ENCODE measurements around the gene TTBK2.
"Not testable (repeated sequence)": the region's sequence is repeated elsewhere in the genome, so short reads cannot be mapped to it uniquely, and the experiment has no call there.

The TTBK2 gene

DNA sequence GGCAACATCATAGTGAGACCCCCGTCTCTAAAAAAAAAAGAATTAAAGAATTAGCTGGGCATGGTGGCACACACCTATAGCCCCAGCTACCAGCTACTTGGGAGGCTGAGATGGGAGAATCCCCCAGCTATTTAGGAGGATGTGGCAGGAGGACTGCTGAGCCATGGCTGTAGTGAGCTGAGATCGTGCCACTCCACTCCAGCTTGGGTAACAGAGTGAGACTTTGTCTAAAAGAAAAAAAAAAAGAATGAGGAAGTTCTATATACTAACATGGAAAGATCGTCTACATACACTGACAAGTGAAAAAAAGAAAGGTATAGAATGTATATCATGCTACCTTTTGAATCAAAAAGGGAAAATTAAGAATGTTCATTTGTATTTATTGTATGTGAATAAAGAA, 99.8 kb downstream of the TTBK2 start:
- DNase-seq, result no peak

DNA sequence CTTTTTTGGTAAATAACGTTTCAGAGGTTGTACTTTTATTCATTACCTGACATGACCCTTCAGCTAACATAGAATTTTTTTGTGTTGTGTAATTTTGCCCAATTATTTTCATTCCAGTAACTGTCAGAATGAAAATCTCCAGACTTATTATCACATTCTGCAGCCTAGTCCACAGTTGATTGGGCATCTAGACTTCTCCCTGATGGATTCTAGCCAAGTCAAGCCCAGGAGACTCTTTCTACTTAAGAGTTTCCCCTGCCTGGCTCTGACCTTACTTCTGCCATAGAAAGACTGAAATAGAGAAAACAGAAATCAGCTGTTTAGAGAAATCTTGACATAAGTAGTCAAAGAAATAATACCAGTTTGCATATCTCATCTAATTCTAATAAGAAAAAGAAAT, 100.8 kb downstream of the TTBK2 start:
- no peak for DNase-seq

DNA sequence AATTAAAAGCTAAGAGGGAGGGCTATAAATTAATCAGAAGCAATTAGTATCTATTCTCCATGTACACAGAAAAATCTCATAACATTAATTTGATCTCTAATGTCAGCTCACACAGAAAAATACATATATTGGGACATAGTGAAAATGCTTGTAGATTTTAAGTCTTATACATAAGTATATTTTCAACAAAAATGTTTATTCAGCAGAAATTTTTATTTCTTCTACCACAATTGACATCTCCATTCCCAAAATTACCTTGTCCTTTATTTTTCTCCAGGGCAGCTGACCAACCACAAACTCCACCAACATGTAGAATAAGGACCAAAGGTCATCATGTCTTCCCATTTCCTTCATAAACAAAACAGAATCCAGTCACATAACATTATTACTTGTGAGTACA, 109.1 kb downstream of the TTBK2 start:
- no peak for DNase-seq

DNA sequence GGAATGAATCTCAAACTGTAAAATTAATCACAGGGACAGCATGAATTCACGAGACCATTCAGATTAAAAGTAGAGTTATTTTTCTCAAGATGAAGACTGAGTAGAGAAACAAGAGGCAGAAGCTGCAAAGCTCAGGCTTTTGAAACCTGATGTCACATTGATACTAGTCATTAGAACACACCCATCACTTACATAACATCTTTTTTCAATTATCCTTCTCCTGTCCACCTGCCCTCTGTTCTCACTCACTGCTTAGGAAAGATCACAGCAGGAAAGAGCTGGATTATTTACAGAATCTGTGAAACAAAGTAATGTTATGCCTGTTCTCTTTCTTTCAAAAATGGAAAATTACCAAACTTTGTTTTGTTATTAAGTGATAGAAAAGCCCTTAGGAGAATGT, 111.7 kb downstream of the TTBK2 start:
- no peak for DNase-seq

DNA sequence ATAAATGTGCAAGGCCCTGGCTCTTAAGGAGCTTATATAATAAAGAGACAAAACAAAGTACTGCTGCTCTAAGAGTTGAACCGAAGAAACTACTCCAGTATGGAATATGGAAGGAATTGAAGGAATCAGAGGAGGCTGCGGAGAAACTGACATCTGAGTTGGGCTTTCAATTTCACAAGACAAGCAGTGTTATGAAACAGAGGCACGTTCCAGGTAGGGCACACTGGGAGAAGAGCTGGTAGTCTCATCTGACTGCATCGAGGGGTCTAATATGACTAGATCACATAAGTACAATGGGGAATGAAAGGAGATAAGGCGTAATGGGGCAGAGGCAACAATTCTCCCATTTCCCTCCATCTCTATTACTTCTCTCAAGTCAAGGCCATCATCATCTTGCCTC, 115.3 kb downstream of the TTBK2 start:
- DNase-seq, result no peak

DNA sequence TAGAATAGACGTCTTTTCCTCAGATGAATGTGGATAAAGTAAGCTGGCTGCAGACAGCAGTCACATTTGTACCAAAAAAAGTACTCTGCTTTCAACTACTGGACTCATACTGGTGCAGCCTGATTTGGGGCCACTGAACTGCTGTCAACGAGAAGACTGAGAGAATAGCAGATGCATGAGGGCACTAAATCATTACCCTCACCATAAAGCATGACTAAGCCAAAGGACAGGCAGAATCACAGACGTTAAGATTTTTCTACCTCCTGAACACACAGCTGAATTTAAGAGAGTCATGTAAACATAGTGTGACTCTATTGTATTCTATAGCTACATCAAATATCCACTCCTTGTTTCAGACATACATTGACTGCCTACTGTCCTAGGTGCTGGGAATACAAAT, 115.8 kb downstream of the TTBK2 start:
- DNase-seq, result no peak

DNA sequence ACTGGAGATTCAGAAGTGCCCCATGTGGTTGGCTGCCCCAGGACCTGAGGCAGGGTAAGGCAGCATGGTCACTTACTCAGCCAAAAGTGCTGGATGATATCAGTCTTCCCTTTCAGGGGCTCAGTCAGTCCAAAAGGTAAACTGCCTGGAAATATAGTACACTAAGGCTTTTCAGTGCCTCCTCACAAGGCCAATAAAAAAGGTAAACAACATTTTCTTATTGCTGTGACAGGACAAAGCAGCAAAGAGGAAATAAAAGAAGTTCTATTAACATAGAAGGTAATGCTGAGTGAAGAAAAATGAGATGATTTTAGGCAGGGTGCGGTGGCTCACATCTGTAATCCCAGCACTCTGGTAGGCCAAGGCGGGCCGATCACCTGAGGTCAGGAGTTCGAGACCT, 117.1 kb downstream of the TTBK2 start:
- no peak for DNase-seq

DNA sequence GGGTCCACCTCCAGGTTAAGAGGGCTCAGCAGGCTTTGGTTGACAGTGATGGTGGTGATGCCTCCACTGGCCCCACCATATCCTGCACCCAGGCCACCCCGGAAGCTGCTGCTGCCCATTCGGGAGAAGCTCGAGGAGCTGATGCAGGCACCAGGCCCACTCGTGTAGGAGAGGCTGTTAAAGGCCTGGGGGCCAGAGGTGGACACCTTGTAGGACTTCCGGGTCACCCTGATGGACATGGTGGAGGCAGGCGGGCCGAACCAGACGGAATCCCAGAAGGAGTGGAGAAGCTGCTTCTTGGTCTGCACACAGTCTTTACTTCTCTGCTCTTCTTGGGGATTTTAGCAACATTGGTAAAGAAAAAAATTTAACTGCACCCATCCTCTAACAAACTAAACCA, 118.4 kb downstream of the TTBK2 start:
- DNase-seq, result no peak

DNA sequence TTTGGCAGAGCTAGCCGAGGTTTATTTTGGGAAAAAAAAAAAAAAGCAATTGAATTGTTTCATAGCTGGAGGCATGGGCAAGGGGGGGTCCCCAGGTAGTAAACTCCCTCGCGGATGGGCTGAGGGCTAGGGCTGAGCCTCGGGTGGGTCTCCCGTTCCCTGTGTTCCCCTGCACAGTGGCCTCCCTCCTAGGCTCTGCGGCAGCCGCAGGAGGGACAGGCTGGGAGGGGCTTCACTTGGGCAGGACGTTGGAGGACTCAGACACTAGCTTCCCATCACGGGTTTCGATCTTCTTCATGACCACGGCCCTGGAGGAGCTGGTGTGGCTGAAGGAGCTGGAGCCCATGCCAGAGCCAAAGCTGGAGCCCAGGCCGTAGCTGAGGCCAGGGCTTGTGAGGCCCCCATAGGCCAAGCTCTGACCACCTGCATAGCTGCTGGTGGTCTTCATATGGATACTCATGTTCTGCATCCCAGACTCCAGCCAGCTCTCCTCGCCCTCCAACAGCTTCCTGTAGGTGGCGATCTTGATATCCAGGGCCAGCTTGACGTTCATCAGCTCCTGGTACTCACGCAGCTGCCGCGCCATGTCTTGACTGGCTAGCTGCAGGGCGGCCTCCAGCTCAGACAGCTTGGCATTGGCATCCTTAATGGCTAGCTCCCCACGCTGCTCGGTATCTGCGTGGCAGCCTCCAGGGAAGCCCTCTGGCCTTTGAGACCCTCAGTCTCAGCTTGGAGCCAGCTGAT, 119.7 kb downstream of the TTBK2 start:
- peak; percentile 15 for DNase-seq

DNA sequence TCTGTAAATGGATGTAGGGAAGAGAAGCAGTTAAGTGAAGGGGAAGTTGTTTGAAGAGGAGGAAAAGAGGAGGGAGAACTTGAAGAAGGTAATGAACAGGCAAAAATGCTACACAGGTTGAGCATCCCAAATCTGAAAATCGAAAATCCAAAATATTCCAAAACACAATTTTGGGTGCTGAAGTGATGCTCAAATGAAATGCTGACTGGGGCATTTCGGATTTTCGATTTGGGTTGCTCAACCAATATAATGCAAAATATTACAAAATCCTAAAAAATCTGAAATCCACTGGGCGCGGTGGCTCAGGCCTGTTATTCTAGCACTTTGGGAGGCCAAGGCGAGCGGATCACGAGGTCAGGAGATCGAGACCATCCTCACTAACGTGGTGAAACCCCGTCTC, 121.8 kb downstream of the TTBK2 start:
- no peak for DNase-seq

DNA sequence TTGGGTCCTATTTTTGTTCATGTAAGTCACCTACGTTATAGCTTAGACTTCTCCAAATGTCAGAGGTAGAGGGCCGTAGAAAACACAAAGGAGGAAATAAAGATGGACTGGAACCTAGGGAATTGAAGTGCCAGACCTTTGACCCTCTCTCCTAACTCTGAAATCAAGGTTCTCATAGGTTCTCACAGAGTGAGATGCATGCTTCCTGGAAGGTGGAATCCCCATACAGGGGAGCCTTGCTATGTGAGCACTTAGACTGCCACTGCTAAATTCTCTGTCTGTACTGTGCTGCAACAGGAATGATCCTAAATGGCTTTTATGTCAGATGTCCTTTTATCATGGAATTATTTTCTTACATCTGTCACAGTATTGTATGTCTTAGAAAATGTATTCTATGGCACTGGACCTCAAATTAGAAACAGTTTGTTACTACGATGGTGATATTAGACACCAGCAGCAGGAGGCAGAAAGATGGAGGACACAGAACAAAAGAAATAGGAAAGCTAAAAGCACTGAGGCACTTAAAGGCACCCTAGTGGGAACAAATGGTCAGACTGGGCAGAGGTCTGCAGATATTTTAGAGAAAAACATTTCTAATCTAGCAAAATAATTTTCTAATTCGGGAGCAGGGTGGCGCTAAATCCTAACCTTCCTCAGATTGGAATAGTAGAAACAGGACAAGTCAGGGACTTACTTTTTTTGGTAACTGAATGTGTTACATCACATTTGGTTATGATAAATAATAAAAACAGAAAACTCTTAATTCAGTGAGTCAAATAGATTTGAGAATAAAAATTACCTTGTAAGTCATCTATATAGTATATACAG, 123.4 kb downstream of the TTBK2 start:
- DNase-seq, result no peak

DNA sequence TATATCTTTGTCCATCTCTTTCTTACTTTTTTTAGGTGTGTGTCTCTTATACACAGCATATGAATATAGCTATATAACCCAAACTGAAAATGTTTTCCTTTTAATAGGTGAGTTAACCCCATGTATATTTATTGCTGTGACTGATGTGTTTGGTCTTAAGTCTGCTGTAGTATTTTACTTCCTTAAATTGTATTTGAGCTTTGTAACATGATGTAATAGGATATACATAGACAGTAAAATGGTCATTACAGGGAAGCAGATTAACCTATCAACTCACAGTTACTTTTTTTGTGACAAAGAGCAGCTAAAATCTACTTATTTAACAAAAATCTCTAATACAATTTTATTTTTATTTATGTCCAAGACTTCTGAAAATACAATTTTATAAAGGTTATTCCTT, 131.9 kb downstream of the TTBK2 start:
- no peak for DNase-seq

DNA sequence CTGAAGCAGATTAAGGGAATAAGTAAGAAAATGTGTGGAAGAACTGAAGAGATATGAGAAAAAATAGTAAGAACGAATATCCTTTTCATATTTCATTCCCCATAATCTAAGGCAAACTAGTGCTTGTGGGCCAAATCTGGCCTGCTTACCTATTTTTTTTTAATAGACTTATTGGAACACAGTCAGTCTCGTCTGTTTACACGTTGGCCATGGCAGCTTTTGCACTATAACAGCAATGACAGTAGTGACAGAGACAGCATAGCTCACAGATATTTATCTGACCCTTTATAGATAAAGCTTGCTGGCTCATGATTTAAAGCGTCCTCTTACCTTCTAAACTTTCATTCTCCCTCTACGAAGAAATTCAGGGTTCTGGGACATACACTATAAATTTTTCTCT, 133.6 kb downstream of the TTBK2 start:
- no peak for DNase-seq

DNA sequence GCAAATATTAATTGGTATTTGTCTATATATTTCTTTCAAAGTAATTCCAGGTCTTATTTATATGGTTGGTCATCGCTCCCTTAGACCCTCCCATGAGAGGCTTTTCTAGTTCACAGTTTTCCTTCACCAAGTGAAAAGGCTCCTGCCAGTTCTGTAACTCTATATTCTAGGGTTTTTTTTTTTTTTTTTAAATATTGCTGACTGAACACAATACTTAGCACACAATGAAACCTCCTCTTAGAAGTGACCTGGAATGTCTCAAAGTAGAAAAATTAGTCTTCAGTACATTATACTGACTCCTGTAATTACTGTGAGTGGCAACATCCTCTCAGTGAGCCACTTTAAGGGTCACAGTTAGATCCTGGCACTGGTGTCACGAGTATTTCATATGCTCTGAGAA, 135.0 kb downstream of the TTBK2 start:
- DNase-seq, result no peak

DNA sequence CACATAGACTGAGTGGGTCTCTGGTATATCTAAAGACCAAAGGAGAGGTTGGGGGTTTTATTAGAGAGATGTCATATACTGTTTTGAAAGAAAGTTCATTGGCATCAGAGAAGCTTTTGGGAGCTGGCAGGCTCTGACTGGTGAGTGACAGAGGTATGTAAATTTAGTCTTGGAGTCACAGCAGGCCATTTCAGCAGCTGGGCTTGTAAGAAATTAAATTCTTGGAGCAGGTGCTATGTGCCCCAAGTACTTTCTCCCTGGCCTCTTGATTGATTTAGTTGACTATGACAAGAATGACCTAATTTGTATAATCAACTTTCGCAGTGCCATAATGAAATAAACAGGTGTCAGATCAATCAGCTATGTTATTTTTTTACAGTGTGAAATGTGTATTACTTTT, 135.9 kb downstream of the TTBK2 start:
- DNase-seq, result no peak

DNA sequence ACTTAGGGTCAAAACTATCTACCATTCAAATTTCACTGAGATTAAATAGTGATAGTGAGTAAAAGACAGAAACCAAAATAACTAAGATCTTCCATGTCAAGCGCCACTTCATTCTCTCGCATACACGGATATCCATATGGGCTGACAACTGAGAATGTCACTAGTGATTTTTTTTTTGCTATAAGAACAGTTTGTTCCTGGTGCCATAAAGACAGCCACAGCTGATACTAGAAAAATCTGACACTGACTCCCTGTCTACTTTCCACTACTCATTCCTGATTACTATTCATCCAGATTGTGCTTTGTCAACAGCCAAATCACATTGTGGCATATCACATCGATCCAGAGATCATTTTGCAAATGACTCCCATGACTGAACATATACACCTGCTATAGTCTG, 137.9 kb downstream of the TTBK2 start:
- no peak for DNase-seq

DNA sequence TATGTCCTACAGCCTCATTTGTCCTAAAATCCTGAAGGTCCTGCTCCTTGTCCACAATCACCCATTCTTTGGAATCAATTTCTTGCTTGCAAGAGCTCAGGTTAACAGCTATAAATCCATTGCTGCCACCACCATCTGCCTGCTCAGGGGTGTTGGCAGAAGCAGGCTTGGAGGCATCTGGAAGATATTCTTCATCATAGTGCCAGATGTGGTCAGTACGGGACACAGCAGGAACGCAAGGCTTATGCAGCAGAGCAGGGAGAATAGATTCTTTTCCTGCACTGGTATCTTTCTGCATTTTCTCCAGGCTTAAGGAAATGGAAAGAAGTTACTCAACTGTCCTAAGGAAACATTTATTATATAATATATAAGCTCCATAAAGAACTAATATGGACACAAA, 145.2 kb downstream of the TTBK2 start:
- no peak for DNase-seq

DNA sequence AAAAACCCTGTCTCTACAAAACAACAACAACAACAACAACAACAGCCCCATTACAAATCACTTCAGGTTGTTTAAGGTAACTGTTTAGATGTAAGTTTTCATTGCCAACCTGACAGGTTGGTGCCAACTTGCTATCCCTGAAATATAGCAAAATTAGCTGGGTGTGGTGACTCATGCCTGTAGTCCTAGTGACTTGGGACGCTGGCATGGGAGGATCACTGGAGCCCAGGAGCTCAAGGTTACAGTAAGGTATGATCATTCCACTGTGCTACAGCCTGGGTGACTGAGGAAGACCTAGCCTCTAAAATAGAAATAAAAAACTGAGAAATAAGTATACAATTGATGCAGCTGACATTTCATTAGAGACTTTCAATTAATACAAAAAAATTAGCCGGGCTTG, 147.7 kb downstream of the TTBK2 start:
- DNase-seq, result no peak

DNA sequence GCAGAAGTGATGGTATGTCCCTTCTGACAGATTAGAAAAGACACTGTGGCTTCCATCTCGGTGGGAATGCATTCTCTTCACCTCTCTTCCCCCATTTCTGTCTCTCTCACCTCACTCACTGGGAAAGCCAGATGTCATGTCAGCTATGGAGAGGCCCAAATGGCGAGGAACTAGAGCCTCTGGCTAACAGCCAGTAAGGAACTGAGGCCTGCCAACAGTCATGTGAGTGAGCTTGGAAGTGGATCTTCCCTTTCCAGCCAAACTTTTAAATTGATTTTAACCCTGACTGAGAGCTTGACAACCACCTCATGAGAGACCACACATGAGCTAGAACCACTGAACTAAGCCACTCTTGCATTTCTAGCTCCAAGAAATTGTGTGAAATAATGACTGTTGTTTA, 148.4 kb downstream of the TTBK2 start:
- DNase-seq, result no peak

DNA sequence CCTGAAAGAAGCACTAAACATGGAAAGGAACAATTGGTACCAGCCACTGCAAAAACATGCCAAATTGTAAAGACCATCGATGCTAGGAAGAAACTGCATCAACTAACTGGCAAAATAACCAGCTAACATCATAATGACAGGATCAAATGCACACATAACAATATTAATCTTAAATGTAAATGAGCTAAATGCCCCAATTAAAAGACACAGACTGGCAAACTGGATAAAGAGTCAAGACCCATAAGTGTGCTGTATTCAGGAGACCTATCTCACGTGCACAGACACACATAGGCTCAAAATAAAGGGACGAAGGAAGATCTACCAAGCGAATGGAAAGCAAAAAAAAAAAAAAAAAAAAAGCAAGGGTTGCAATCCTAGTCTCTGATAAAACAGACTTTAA, 154.5 kb downstream of the TTBK2 start:
- not testable (repeated sequence) for DNase-seq

DNA sequence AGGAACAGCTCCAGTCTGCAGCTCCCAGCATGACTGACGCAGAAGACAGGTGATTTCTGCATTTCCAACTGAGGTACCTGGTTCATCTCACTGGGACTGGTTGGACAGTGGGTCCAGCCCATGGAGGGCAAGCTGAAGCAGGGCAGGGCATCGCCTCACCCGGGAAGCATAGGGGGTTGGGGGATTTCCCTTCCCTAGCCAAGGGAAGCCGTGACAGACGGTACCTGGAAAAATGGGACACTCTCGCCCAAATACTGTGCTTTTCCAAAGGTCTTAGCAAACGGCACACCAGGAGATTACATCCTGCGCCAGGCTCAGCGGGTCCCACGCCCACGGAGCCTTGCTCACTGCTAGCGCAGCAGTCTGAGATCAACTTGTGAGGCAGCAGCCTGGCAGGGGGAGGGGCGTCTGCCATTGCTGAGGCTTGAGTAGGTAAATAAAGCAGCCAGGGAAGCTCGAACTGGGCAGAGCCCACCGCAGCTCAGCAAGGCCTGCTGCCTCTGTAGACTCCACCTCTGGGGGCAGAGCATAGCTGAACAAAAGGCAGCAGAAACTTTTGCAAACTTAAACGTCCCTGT, 156.3 kb downstream of the TTBK2 start:
- DNase-seq, result not testable (repeated sequence)

DNA sequence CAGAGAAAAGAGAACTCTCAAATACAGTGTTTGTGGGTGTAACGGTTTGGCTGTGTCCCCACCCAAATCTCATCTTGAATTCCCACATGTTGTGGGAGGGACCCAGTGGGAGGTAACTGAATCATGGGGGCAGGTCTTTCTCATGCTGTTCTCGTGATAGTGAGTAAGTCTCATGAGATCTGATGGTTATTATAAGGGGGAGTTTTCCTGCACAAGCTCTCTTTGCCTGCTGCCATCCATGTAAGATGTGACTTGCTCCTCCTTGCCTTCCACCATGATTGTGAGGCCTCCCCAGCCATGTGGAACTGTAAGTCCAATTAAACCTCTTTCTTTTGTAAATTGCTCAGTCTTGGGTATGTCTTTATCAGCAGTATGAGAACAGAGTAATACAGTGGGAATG, 158.8 kb downstream of the TTBK2 start:
- DNase-seq, result not testable (repeated sequence)

DNA sequence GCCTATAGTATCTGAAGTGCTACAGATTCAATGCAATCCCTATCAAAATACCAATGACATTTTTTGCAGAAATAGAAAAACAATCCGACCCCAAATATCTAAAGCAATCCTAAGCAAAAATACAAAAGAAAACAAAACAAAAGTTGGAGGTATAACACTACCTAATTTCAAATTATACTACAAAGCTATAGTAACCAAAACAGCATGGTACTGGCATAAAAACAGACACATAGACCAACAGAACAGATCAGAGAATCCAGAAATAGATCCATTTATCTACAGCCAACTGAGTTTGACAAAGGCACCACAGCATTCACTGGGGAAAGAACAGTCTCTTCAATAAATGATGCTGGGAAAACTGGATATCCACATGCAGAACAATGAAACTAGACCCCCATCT, 159.8 kb downstream of the TTBK2 start:
- no peak for DNase-seq

DNA sequence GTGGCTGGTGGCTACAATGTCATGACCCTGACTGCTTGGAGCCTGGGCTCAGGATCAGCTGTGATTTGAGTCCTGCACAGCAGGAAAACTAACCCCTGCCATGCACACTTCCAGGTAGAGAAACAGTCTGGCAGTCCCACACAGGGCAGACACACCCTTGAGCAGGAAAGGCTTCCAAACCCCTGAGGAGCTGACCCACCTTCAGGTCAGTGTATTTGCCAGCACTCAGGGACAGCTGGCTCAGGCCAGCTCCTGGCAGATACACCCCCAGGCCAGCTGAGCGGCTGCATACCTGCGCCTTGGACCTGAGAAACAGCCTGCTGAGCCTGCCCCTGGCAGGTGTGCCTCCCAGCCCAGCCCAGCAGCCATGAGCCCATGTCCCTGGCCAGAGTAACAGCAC, 161.5 kb downstream of the TTBK2 start:
- DNase-seq, result no peak
